BE2C (cell line): ENCODE results near the gene ZNF813.
"Not testable (repeated sequence)": the region's sequence is repeated elsewhere in the genome, so short reads cannot be mapped to it uniquely, and the experiment has no call there.

Experiments used
- DNase-seq: peaks from one replicate; pipeline ENCODE4 v3.0.0-alpha.2; 2020
- H3K27me3 ChIP-seq: fragments of 250-450 bp; sonication (Bioruptor Pico); 2 replicates; pipeline ENCODE4 v1.5.1; 2020; ENCODE audit warnings: mild to moderate bottlenecking
- H3K36me3 ChIP-seq: fragments of 250-450 bp; sonication (Bioruptor Pico); 2 replicates; pipeline ENCODE4 v1.5.1; 2020; ENCODE audit warnings: mild to moderate bottlenecking
- H3K4me1 ChIP-seq: fragments of 250-450 bp; sonication (Bioruptor Pico); 2 replicates; pipeline ENCODE4 v1.5.1; 2020
- H3K4me3 ChIP-seq: 2 replicates; pipeline ENCODE4 v1.5.1; 2011; ENCODE audit warnings: low read depth, low read length
- H3K9me3 ChIP-seq: fragments of 250-450 bp; sonication (Bioruptor Pico); 2 replicates; pipeline ENCODE4 v1.5.1; 2020
- TF ChIP-seq, protein P1 (sequence below): IDR thresholded peaks from 2 replicates; pipeline ENCODE4 v1.5.1; 2012; ENCODE audit warnings: mild to moderate bottlenecking, low read depth, low read length

ZNF813 gene

DNA sequence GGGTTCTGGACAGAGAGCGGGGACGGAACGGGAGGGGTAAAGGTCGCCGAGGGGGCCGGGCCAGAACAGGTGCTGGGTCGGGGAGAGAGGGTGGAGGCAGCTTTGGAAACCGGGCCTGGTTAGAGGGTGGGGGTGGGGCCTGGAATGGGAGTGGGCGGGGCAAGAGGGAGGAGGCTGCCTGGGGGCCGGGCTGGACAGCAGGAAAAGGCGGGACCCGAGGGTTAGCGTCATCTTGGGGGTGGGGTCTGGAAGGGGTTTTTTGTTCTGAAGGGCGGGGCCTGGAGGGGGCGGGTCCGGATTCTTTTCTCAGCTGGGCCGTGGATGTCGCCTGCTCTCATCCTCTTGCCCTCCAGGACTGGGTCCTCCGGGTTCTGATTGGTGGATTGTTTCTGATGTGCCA lies 4.3 kb upstream of the ZNF813 start:
- DNase-seq = peak; percentile 57
- no peaks in the 10 kb centered on the region for H3K4me1 ChIP-seq
- H3K27me3 ChIP-seq = no peaks in the 10 kb centered on the region
- TF ChIP-seq, protein P1, sequence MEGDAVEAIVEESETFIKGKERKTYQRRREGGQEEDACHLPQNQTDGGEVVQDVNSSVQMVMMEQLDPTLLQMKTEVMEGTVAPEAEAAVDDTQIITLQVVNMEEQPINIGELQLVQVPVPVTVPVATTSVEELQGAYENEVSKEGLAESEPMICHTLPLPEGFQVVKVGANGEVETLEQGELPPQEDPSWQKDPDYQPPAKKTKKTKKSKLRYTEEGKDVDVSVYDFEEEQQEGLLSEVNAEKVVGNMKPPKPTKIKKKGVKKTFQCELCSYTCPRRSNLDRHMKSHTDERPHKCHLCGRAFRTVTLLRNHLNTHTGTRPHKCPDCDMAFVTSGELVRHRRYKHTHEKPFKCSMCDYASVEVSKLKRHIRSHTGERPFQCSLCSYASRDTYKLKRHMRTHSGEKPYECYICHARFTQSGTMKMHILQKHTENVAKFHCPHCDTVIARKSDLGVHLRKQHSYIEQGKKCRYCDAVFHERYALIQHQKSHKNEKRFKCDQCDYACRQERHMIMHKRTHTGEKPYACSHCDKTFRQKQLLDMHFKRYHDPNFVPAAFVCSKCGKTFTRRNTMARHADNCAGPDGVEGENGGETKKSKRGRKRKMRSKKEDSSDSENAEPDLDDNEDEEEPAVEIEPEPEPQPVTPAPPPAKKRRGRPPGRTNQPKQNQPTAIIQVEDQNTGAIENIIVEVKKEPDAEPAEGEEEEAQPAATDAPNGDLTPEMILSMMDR = no peak
- no peak overlapping the region for H3K4me3 ChIP-seq
- H3K36me3 ChIP-seq = no peaks in the 10 kb centered on the region
- H3K9me3 ChIP-seq = no peaks in the 10 kb centered on the region

DNA sequence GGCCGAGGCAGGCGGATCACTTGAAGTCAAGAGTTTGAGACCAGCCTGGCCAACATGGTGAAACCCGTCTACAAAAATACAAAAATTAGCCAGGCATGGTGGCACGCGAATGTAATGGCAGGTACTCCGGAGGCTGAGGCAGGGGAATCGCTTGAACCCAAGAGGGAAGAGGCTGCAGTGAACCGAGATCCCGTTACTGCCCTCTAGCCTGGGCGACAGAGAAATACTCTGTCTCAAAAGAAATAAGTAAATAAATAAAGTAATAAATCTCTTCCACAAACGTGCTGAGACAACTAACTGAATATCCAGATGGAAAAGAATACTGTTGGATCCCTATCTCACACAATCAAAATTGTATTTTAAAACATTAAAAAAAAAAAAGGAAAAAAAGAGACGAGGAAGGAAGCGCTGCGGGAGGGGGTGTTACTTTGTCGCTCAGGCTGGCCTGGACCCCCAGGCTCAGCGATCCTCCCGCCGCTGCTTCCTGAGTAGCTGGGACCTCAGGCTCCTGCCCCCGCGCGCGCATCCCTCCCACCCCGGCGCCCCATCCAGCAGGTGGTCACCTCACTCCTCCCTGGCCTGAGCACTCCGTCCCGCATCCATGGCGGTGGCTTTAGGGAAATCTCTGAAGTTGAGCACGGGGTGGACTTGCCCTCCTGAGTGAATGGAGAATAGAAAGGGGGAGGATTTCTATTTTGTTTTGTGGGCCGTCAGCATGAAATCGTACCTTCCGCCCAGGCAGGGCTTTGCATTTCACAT lies 628 bp upstream of the ZNF813 start:
- Histone ChIP-seq H3K27me3 (no peaks in the 10 kb centered on the region), H3K4me1 (no peaks in the 10 kb centered on the region), H3K9me3 (no peaks in the 10 kb centered on the region), H3K4me3 (peak overlapping the region; percentile 67), H3K36me3 (no peaks in the 10 kb centered on the region)
- TF ChIP-seq, protein P1 = no peak
- DNase-seq = peak; percentile 15

DNA sequence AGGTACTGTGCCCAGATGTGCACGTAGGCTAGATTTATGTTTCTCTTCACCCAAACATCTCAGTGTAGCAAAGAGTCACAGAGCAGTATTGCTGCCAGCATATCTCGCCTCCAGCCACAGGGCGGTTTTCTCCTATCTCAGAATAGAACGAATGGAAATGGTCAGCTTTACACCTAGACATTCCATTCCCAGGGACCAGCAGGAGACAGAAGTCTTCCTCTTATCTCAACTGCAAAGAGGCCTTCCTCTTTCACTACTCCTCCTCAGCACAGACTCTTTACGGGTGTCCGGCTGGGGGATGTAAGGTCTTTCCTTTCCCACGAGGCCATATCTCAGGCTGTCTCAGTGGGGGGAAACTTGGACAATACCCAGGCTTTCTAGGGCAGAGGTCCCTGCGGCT lies 1.1 kb downstream of the ZNF813 start:
- H3K4me1 ChIP-seq, H3K9me3 ChIP-seq, H3K4me3 ChIP-seq, H3K27me3 ChIP-seq, H3K36me3 ChIP-seq, DNase-seq: not testable (repeated sequence)

DNA sequence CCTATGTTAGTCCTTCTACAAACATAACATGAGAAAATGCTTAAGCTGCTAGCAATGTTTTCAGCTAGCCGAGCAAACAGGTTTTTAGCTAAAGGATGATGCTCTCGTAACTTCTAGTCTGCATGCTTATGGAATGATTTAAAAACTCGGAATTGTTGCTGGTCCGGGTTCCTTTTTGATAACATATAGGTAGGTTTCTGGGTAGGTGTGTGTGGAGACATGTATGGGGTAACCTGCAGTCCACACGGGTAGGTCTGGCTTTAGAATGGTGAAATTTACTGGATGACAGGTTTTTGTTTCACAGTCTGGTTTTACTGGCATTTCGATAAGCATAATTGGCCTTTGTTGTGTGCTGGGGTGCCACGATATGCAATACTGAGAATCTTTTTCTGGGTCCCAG lies 4.4 kb downstream of the ZNF813 start:
- Histone ChIP-seq H3K4me1 (no peaks in the 10 kb centered on the region), H3K9me3 (no peaks in the 10 kb centered on the region), H3K4me3 (no peak overlapping the region), H3K27me3 (no peaks in the 10 kb centered on the region), H3K36me3 (no peaks in the 10 kb centered on the region)
- TF ChIP-seq, protein P1 = no peak
- no peak for DNase-seq

DNA sequence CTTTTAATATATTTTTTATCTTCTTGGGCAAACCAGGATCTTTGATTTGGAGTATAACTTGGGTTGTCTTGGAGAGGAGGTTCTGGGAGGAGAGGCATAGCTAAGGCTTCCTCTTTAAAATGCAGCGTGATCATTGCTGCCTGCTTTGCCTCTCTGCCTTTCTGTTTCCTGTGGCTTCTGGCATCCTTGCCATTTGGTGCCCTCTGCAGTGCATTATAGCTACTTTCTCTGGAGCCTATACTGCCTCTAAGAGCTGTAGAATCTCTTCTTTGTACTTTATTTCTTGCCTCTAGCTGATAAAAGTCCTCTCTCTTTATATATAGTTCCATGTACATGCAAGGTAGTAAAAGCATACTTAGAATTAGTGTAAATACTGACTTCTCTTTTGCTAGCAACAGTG lies 7.3 kb downstream of the ZNF813 start:
- H3K4me1 ChIP-seq, H3K9me3 ChIP-seq, DNase-seq, H3K27me3 ChIP-seq, H3K4me3 ChIP-seq, H3K36me3 ChIP-seq: not testable (repeated sequence)

DNA sequence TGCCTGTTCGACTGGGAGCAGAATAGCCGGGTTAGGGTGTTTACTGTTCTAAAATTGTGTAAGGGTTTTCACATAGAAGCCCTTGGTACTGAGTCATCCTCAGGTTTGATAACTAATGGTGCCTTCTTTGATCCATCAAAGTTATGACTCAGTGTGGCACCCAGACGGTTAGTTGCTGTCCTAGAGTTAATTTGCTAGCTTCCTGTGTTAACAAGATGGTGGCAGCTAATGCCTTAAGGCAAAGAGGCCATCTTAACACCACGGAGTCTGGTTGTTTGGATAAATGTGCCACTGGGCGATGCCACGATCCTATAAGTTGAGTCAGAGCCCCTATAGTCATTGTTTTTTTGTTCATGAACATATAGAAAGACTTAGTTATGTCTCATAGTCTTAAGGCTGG lies 7.9 kb downstream of the ZNF813 start:
- not testable (repeated sequence) for H3K9me3 ChIP-seq, H3K36me3 ChIP-seq, H3K4me1 ChIP-seq, H3K4me3 ChIP-seq, H3K27me3 ChIP-seq, DNase-seq

DNA sequence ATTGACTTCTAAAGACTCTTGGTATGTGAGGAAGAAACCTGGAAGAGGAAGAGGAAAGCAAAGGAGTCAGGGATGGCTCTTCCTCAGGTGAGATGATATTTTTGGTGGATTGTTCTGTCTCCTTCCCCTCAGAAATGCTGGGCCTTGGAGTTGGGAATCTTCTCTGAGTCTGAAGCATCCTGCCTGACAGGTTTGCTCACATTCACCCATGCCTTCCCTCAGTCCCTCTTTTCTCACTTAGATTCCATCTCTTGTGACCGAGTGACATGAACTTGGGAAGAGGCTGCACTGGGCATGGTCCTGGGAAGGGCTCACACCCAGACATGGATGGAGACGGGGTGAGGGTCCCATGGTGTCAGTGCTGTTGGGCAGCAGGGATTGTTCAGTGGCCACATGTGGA lies 16.2 kb downstream of the ZNF813 start:
- not testable (repeated sequence) for DNase-seq, H3K9me3 ChIP-seq, H3K36me3 ChIP-seq, H3K4me3 ChIP-seq, H3K27me3 ChIP-seq, H3K4me1 ChIP-seq

DNA sequence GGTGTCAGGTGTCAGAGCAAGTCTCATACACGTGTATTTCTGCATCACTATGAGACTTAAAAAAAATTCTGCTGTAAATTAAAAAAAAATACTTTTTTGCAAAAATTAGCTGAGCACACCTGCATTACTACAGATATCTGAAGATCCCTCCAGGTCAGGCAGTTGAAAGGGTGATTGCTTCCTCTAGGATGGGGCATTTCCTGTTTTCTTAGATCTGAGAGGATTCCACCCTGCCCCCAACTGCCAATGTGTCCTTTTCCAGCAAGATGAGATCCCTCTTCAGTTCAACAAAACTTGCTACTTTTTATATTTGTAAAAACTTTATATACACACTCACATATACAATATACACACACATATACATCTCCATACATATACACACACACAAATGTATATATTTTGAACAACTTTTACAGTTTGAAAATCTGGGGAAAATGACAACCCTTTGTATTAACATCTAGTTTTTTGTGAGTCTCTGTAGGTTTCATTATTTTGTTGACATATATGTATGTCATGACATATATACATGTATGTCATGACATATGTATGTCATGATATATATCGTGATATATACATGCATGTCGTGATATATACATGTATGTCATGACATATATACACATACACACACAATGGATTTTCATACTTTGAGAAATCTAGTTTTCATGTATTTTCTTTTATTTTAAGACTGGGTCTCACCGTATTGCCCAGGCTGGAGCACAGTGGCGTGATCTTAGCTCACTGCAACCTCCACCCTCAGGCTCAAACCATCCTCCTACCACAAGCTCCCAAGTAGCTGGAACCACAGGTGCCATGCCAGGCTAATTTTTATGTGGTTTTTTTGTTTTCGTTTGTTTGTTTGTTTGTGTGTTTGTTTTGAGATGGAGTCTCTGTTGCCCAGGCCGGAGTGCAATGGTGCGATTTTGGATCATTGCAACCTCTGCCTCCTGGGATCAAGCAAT lies 17.8 kb downstream of the ZNF813 start:
- H3K36me3 ChIP-seq = no peaks in the 10 kb centered on the region

More for the DNA sequence above, 17.8 kb downstream of the ZNF813 start:
- Histone ChIP-seq H3K4me1 (no peaks in the 10 kb centered on the region), H3K4me3 (no peak overlapping the region), H3K27me3 (no peaks in the 10 kb centered on the region), H3K9me3 (no peaks in the 10 kb centered on the region)
- no peak for DNase-seq
- TF ChIP-seq, protein P1 = no peak
